K562 (cell line): ENCODE measurements around the gene R3HDM2. TPM values are rescaled to one million over a fixed set of nuclear protein-coding genes. Genes with fewer than 3 reads are reported as not detected.

Experiments used
- ASH1L ChIP-seq: fragments of 450-650 bp; IDR thresholded peaks from 2 replicates; pipeline ENCODE4 v1.6.1; 2018; ENCODE audit warnings: borderline replicate concordance, mild to moderate bottlenecking, low read depth; ENCODE audit not compliant: partially characterized antibody
- ATF4 ChIP-seq: fragments of 450-650 bp; formaldehyde crosslinking; IDR thresholded peaks from 2 replicates; pipeline ENCODE4 v1.4.0; 2022; ENCODE audit warnings: mild to moderate bottlenecking, moderate library complexity
- BCOR ChIP-seq: fragments of 450-650 bp; IDR thresholded peaks from 2 replicates; pipeline ENCODE4 v1.6.1; 2016
- BHLHE40 ChIP-seq: IDR thresholded peaks from 2 replicates; pipeline ENCODE4 v1.6.1; 2011; ENCODE audit warnings: low read length, improper control_type of control experiment
- DEAF1 ChIP-seq: fragments of 450-650 bp; formaldehyde crosslinking; IDR thresholded peaks from 2 replicates; pipeline ENCODE4 v1.4.0; 2020; ENCODE audit warnings: mild to moderate bottlenecking, moderate library complexity
- GABPB2 ChIP-seq: fragments of 250-450 bp; sonication (Bioruptor Pico); conservative IDR thresholded peaks from 2 replicates; pipeline ENCODE4 v1.5.1; 2021; ENCODE audit warnings: mild to moderate bottlenecking
- HDAC8 ChIP-seq: fragments of 450-650 bp; IDR thresholded peaks from 2 replicates; pipeline ENCODE4 v1.6.1; 2016; ENCODE audit warnings: mild to moderate bottlenecking, missing genetic modification characterization, moderate library complexity, missing compliant biosample characterization
- LCOR ChIP-seq: sonication (generic); formaldehyde crosslinking; IDR thresholded peaks from 2 replicates; pipeline ENCODE4 v1.8.0; 2022; ENCODE audit warnings: mild to moderate bottlenecking, missing genetic modification reagents
- MNT ChIP-seq, 2 experiments: fragments of 450-650 bp; conservative IDR thresholded peaks; 2 replicates each; pipeline ENCODE4 v1.6.1; 2017; ENCODE audit warnings: mild to moderate bottlenecking in 2 of 2, moderate library complexity in 2 of 2
- NCOA4 ChIP-seq: fragments of 450-650 bp; IDR thresholded peaks from 2 replicates; pipeline ENCODE4 v1.6.1; 2018; ENCODE audit warnings: mild to moderate bottlenecking; ENCODE audit not compliant: partially characterized antibody
- NR2C2 ChIP-seq, 2 experiments: fragments of 200-800 bp in 1 of 2; sonication (Bioruptor generic) in 1 of 2; sonication (generic) in 1 of 2; formaldehyde crosslinking in 1 of 2; IDR thresholded peaks; 2 replicates each; pipeline versions ENCODE4 v1.6.1 to v1.8.0; 2016 to 2022; ENCODE audit warnings: mild to moderate bottlenecking in 1 of 2, missing compliant biosample characterization in 1 of 2, missing genetic modification characterization in 1 of 2, missing genetic modification reagents in 1 of 2
- PHF8 ChIP-seq: fragments of 200-600 bp; sonication (generic); IDR thresholded peaks from 2 replicates; pipeline ENCODE4 v1.6.1; 2012; ENCODE audit warnings: mixed run types, mild to moderate bottlenecking, inconsistent platforms, low read length, moderate library complexity, borderline replicate concordance
- POLR2A ChIP-seq: fragments of 450-650 bp; conservative IDR thresholded peaks from 2 replicates; pipeline ENCODE4 v1.6.1; 2016
- THAP12 ChIP-seq: fragments of 250-450 bp; sonication (Bioruptor Pico); IDR thresholded peaks from 2 replicates; pipeline ENCODE4 v1.9.0; 2021; ENCODE audit warnings: mild to moderate bottlenecking, inconsistent platforms
- TRIM28 ChIP-seq: fragments of 450-650 bp; IDR thresholded peaks from 2 replicates; pipeline ENCODE4 v1.6.1; 2017
- ZBTB8A ChIP-seq: fragments of 450-650 bp; IDR thresholded peaks from 2 replicates; pipeline ENCODE4 v1.6.1; 2018; ENCODE audit warnings: mild to moderate bottlenecking, moderate library complexity; ENCODE audit not compliant: partially characterized antibody
- ZFP91 ChIP-seq: sonication (generic); formaldehyde crosslinking; IDR thresholded peaks from 2 replicates; pipeline ENCODE4 v1.8.0; 2022; ENCODE audit warnings: mild to moderate bottlenecking, missing genetic modification reagents
- ZNF263 ChIP-seq: sonication (generic); formaldehyde crosslinking; IDR thresholded peaks from 2 replicates; pipeline ENCODE4 v1.8.0; 2022; ENCODE audit warnings: mild to moderate bottlenecking, missing genetic modification reagents, borderline replicate concordance
- ZNF347 ChIP-seq: fragments of 450-650 bp; formaldehyde crosslinking; IDR thresholded peaks from 2 replicates; pipeline ENCODE4 v1.4.0; 2020; ENCODE audit warnings: low read depth, mild to moderate bottlenecking, moderate library complexity
- ZNF589 ChIP-seq: fragments of 200-800 bp; sonication (Bioruptor generic); IDR thresholded peaks from 2 replicates; pipeline ENCODE4 v1.6.1; 2016; ENCODE audit warnings: low read depth, missing genetic modification characterization, missing compliant biosample characterization
- polyA plus RNA-seq, 8 experiments: library from polyadenylated mRNA; depleted of rRNA in 4 of 8; stranded (reverse) in 5 of 8; unstranded in 3 of 8; fragments of >200 nt; fragmentation: Nextera tagmentation in 2 of 8; fragmentation: Illumina TruSeq in 1 of 8; extraction: Ambion mirVana in 2 of 8; extraction: Trizol in 1 of 8; gene quantifications; 2 replicates each; pipeline versions ENCODE4 v1.2.1 to v1.2.3, GENCODE V29; 2011 to 2014; ENCODE audit warnings: inconsistent platforms in 1 of 8, missing spikeins in 1 of 8
- total RNA-seq, 7 experiments: library from RNA; depleted of rRNA in 6 of 7; stranded (reverse); fragments of >200 nt in 6 of 7; fragmentation: Illumina TruSeq in 2 of 7; extraction: Trizol in 2 of 7; gene quantifications; 2 replicates each; pipeline versions ENCODE4 v1.2.1 to v1.2.3, GENCODE V29; 2011 to 2021; ENCODE audit warnings: low replicate concordance in 1 of 7

R3HDM2 gene
- total and polyA plus RNA-seq, 9 of the 15 experiments (the other 6 are each of a cell fraction or from before 2014, with no cell fraction given), result 3.3 to 18.8 (median 9.0) TPM

- peak; percentile 79 to 85; a peak in 3 of 4 replicates for TF ChIP-seq MNT (conservative IDR thresholded peaks at IDR 0.05)
- no peak for TF ChIP-seq ZNF589 (CRISPR knock-in tag)
- TF ChIP-seq THAP12 (CRISPR knock-in tag), result no peak
- no peak for TF ChIP-seq DEAF1
- TF ChIP-seq ASH1L, result no peak
- peak; percentile 66; the same call in 1 of the 2 replicates for TF ChIP-seq PHF8
- TF ChIP-seq ZNF263 (CRISPR knock-in tag), result no peak
- no peak for TF ChIP-seq ZBTB8A
- no peak for TF ChIP-seq BCOR
- peak; percentile 85 for TF ChIP-seq POLR2A
- no peak for TF ChIP-seq GABPB2 (CRISPR knock-in tag)
- no peak for TF ChIP-seq ZFP91
- TF ChIP-seq LCOR (CRISPR knock-in tag), result no peak; the same call in 1 of the 2 replicates
- peak; percentile 98 for TF ChIP-seq ATF4 (CRISPR knock-in tag)
- no peak for TF ChIP-seq BHLHE40
- TF ChIP-seq ZNF347 (CRISPR knock-in tag), result no peak
- TF ChIP-seq HDAC8, result no peak
- no peak for TF ChIP-seq TRIM28
- TF ChIP-seq NR2C2 (CRISPR knock-in tag; IDR thresholded peaks at IDR 0.05), result peak; percentile 72; the same call in 1 of the 2 replicates
- TF ChIP-seq NR2C2 (tag; IDR thresholded peaks at IDR 0.05), result peak; percentile 20; the same call in 1 of the 2 replicates
- TF ChIP-seq NCOA4, result no peak
Observed at GRCh38 chr12:57229634-57230380, 201.0 kb downstream of the R3HDM2 start, which contains the start of gene SHMT2 (continued).
